HG02571 (cell line): ENCODE data around the gene TNPO2.

Experiments used
- ATAC-seq: cut with Tn5 transposase; IDR thresholded peaks from one replicate; pipeline ENCODE4 v1.9.1; 2021; ENCODE audit warnings: mild to moderate bottlenecking, moderate library complexity; ENCODE audit not compliant: unreplicated experiment

TNPO2 gene

DNA sequence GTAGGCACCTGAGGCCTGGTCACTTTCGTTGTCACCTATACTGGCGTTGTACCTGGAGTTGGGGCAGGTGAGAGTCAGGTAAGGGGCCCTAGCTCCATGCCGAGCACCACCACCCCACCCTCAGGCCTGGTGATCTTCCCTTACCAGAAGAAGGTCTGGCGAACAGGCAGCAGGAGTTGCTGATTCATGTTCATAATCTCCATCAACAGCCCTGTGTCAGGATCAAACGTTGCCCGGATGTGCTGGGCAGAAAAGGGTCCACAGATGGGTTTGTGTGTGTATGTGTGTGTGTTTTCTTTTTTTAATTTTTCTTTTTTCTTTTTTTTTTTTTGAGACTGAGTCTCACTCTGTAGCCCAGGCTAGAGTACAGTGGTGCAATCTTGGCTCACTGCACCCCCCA is 71.5 kb downstream of the TNPO2 start:
- no peak for ATAC-seq

DNA sequence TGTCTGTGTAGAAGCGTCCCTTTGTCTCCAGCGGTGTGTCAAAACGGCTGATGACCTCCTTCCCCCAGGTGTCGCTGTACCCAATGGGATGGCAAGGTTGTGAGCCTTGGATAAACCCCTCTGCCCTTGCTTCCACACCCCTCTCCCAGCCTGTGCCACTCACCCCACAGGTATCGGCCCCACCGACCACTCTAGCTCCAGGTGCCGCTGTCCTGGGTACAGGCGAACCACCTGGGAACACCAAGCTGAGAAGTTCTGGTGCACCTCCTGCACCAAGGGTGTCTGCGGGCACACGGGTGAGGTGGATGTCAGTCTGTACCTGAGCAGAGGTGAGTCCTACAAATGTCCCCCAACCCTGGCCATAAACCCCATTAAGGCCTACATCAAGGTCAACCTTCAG is 73.8 kb downstream of the TNPO2 start:
- no peak for ATAC-seq
